GM21360 (cell line): ENCODE results near the gene ADGRD1.
"Not testable (repeated sequence)": the region's sequence is repeated elsewhere in the genome, so short reads cannot be mapped to it uniquely, and the experiment has no call there.

Source experiments
- ATAC-seq: cut with Tn5 transposase; IDR thresholded peaks from one replicate; pipeline ENCODE4 v1.9.1; 2021; ENCODE audit warnings: mild to moderate bottlenecking, moderate library complexity; ENCODE audit not compliant: unreplicated experiment

ADGRD1 gene

DNA sequence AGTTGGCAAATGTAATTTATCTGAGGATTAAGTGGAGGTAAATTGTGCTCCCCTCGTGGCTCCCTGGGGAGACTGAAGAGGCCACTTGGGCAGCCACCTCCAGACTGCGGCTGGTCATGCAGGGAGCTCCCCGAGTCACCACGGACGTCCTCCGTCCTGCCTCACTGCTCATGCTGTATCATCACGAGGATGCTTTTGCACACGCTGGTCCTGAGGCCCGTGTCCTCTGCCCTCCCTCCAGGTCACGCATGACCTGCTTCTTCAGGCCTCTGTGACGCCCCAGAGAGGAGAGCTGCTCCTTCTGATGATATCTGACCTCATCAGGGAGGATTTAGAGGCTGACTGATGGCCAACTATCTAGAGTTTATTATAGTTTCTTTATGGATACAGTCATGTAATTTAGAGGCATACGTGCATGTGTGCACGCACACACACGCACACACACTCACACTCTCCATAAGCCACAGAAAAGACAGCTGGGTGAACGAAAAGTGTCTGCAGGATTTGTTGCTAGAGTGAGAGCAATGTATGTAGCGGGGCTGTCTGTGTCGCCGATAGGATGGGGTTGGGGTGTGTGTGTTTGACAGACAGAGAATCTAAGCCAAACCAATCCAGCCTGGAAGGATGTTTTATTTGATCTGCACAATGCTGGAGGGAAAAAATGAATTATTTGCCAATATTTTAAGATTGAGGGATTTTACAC is 160.0 kb downstream of the ADGRD1 start:
- no peak for ATAC-seq

DNA sequence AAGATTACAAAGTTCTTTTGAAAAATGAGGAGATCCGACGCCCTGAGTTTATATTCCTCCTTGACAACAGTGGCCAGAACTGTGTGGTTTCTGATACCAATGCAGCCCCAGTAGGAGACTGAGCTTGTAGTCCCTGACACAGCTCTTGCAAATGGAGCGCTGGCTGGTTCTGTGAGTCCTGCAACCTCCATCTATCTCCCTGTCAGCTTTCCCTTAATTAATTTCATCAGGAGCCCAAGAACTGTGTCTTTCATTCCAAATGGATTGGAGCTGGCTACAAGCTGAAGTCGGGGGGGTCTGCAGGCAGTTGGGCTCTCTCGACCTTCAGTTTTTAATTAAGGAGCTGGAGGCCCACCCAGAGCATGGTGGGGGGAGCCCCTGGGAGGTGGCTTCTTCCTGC is 160.6 kb downstream of the ADGRD1 start:
- no peak for ATAC-seq

DNA sequence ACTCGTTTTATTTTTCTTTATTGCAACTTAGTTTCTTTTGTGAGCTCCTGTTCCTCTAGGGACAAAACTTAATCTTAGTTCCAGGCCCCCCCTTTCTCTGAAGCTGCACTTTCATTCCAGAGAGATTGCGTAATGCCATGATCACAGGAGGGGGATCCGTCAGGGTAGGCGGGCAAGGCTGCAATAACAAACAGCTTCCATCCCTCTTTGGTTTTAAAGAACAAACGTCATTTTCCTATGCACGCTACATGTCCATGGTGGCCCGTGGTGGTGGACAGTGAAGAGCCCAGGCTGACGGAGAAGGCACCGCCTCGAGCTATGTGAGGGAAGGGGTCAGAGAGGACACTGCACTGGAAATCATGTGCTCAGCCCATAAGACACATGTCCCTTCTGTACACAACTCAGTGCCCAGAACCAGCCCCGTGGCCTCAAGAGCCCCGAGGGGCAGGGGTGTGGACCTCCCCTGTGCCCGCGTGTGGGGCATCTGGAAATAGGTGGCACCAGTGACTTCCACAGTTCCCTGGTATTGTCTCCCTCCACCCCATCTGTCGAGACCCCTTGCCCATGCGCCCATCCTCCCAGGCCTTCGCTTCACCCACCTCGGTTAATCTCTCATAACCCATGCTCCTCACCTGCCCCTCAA is 161.4 kb downstream of the ADGRD1 start:
- ATAC-seq, result no peak

DNA sequence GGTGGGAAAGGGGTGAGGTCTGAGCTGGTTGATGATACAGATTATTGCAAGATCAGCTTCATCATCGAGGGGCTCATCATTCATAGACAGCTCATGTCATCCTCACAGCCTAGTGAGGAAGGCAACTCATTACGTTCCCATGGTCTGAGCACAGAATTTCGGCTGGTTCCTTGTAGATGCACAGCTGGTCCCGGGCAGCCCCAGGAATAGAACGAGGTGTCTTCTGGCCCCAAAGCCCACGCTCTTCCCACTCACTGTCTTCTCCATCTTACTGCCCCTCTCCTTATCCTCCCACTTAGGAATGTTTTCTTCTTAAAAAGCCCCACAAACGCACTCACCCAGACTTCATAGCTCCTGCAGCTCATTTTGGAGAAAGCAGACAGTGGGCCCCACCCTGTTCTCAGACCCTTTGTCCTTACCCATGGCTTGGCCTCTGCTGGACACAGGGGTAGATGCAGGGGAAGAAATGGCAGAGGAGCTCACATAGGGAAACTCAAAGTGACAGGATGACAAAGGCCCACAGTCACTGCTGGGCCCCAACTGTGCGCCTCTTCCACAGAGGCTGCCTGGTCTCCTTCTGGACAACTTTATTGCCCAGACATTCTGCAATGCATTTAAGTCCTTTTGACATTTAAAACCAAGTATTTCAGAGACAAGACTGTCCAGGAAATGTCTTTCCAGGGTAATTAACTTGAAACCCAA is 162.2 kb downstream of the ADGRD1 start:
- no peak for ATAC-seq

DNA sequence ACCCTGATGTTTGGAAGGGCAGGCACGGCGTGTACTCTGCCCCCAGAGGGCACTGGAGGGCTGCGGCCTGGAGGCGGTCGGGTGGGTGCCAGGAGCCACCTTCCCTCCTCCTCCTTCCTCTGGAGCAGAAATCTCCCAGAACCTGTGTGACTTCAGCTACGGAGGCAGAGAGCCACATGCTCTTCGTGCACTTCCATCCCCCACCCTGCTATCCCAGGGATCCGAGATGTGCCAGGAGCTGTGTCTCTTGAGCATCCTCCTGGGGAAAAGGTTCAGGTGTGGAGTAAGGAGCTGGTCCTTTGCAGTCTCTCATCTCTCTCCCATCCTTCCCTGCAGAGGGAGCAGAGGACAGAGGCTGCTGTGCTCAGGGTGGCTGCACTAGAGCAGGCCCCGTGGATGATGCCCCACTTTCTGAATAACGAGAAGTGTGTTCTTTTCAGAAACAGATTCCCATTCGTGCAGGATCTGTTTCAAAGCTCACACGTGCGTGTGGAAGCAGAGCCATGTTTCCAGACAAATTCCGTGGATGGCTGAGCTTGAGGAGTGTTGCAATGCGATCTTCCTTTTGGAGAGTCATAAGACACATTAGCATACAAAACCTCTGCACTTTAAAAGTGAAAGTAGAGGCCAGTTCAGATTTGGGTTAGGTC is 162.9 kb downstream of the ADGRD1 start:
- no peak for ATAC-seq

DNA sequence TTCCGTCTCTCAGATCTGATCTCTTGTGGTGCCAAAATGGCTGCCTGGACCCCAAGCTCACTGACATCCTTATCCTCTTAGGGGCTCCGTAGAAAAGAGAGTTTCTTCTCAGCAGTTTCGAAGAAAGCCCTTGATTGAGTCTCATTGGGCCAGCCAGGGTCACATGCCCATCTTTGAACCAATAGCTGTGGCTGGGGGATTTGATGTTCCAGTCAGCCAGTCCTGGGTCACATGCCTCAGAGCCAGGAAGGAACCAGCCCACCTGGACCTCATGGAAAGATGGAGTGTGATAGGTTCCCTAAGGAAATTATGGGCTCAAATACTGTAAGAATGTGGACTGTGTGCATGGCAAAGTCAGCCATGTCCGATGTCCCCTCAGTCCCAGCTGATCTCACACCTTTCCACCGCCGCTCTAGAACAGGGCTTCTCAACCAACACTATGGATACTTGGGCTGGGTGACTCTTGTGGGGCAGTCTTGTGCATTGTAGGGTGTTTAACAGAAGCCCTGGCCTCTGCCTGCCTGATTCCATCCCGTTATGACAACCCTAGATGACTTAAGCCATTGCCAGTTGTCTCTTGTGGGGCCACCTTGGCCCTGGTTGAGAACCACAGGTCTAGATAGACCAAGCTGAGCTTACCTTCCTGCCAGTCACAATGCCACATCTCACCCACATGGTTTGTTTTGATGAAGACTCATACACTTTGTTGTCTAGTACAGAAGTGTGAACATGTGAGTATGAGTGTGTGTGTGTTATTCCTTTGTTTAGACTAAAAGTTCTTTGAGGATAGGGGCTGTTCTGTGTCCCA is 163.9 kb downstream of the ADGRD1 start:
- no peak for ATAC-seq

DNA sequence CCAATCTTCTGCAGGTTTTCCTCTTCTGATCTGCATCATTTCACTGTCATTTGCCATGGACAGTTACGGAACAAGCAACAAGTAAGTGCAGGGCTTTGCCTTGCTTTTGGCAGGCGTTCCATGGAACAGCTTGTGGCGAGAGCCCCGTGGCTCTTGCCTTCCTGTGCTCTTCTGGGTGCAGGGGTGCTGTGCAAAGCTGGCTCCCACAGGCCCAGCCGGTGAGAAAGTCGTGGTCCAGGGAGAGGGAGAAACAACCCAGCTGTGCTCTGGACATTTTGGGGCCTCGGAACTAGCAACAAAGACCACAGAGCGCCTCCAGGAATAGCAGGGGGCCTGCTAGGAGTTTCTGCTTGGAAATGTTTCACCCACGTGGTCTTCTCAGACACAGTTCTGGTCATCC is 164.7 kb downstream of the ADGRD1 start:
- ATAC-seq, result no peak

DNA sequence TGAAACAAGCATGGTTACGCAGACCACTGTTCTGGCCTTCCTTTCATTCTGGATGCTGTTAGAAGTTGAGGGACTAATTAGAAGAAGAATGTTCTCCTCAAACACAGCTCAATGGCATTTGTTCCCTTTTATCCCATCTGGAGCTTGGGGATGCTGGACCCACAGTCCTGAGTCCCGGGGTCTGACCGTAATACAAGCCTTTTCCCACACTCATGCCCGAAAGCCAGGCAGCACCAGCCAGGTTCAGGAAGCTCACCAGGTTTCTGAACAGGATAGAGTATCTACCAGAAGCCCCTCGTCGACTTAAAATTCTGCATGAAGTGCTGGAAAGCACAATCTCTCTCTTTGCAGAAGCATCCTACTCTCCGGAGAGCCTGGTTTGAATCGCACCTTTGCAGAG is 165.6 kb downstream of the ADGRD1 start:
- not testable (repeated sequence) for ATAC-seq

DNA sequence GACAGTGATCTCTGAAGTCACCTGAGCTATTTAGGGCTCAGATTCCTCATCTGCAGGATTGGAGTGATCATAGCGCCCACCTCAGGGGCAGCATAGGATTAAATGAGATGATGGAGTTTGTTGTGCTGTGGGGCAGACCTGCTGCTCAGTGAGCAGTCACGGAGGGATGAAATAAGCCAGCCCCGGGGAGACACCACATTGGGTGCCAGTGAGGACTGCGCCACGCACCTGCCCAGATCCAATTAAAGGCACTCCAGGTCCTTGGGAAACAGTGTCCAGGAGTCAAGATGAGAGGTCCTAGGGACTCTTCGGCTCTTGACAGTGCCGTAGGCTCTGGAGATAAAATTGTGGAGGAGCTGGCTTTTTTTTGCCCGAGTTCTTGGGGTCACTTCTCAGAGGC is 166.2 kb downstream of the ADGRD1 start:
- ATAC-seq, result no peak

DNA sequence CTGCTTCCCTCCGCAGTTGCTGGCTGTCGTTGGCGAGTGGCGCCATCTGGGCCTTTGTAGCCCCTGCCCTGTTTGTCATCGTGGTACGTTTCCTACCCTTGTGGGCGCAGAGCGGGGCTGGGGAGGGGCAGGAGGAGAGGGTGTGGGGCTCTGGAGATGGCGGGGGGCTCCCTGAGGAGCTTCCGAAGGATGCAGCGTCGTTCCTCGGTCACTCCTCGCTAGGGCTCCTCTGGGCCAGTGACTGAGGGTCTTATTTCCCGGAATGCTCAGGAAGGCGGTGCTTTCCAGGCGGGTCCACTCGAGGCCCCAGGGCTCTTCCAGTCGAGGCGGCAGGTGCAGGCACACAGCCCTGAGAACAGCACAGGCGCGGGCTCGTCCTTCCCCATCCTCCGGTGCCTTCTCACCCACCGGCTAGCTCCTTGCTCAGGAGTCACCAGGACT is 167.1 kb downstream of the ADGRD1 start:
- no peak for ATAC-seq

DNA sequence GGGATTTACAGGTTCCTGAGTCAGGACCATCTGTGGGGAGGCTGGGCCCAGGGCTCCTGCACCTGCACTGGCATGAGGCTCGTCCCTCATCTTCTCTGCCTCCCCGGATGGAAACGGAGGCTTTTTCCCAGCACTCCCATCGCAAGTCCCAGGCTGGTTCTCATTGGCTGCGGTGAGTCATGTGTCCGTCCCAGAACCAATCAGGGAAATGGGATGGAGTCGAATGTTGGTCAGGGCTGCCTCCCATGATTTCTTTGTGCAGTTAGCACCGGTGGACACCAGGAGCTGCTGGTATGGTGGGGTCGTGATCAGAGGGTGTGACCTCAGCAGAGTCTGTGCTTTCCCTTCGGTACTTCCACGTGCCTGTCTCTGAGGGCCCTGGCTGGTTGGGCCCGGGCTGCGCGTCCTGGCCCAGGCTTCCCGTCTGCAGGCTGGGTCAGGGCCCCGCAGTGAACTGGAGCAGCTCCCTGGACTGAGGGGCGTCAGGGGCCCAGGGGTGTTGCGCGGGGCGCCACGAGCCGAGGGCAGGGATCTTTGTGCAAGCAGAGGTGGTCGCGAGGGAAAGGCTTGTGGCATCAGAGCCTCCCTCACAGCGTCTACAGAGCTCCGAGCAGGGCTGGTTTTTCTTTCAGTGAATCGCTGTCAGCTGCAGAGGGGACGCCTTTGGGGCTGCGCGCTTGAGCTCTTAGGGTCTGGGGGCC is 168.1 kb downstream of the ADGRD1 start:
- no peak for ATAC-seq

DNA sequence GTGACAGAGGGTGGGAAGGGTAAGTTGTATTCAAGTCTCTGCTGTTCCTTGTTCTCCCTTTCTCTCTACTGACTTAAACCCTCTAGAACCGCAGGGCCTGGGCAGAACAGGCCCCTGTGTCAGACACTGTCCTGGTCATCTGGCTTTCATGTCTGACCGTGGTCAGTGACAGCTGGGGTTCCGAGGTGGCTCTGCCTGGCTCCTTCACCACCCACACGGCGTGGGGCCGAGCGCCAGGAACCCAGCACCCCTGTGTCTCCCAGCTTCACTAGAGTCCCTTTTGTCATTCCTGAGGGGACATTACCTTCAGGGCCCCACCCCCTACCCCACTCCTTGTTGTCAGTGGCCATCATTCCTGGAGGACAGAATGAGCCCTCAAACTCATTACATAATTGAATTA is 168.9 kb downstream of the ADGRD1 start:
- no peak for ATAC-seq

DNA sequence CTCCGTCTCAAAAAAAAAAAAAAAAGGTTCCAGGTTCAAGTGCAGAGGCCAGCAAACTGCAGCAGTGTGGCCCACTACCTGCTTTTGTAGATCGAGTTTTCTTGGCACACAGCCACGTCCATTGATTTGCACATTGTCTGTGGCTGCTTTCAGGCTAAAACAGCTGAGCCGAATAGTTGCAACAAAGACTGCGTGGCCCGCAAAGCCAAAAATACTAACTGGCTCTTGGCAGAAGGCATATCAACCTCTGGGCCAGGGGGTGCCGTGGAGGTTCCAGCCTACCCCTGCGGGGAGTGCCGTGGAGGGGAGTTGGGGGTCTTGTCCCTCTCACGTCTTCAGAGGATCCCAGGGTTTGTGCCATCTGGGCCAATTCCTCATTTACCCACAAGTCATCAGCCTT is 170.1 kb downstream of the ADGRD1 start:
- no peak for ATAC-seq

DNA sequence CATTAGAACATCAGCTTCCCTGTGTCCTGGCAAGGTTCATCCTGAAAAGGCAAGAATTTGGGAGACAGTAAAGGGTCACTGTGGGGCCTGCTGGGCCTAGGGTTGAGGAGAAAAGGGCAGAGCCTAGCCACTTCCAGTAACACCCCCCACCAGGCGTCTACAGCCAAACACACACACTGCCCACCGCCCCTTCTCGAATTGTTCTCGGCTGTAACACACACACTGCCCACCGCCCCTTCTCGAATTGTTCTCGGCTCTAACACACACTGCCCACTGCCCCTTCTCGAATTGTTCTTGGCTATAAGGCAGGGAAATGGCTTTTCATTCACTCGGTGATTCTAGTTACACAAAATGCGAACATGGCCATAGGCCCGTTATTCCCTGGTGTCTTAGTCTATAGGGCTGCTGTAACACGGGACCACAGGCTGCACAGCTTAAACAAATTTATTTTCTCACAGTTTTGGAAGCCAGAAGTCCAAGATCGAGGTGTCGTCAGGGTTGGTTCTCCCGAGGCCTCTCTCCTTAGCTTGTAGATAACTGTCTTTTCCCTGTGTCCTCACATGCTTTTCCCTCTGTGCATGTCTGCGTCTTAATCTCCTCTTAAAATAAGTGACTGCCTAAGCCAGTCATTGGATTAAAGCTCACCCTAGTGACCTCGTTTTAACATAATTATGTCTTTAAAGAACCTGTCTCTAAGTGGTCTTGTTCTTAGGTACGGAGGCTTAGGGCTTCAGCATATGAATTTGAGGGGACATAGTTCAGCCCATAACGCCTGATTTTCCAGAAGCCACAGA is 171.0 kb downstream of the ADGRD1 start:
- ATAC-seq, result no peak

DNA sequence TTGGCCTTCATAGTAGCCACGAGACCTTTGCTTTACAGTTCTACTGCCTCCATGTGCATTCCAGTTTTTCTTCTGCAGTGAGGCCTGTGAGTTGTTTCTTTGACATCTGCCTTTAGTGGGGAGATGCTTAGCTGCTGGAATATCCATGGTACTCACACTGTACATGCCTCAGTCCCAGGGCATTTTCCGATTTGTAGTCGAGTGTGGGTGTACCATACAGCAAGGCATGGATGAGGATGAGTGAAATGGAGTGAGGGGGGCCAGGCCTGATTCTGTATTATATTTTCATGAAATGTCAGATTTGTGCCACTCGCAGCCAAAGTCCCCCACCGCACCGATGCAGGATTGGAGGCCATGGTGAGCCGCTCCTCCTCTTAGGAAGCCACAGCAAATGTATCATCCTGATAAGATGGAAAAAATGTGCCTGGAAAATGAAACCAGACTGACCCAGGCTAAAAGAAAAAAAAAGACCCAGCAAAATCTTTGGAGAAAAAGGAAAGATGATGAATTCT is 173.0 kb downstream of the ADGRD1 start:
- no peak for ATAC-seq

DNA sequence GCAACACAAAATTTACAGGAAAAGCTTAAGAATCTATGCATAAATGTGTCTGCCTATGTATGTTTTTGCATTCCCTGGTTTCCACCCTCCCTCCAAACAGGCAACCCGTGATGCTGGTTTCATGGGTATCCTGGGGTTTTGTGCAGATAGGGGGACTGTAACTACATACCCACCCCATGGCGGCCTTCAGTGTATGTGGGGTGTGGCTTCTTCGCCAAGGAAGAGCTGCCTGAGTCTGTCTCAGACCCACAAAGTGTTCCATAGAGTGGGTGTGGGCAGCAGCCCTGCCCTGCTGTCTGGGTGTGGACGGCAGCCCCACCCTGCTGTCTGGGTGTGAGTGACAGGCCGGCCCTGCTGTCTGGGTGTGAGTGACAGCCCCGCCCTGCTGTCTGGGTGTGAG is 174.8 kb downstream of the ADGRD1 start:
- ATAC-seq, result no peak

DNA sequence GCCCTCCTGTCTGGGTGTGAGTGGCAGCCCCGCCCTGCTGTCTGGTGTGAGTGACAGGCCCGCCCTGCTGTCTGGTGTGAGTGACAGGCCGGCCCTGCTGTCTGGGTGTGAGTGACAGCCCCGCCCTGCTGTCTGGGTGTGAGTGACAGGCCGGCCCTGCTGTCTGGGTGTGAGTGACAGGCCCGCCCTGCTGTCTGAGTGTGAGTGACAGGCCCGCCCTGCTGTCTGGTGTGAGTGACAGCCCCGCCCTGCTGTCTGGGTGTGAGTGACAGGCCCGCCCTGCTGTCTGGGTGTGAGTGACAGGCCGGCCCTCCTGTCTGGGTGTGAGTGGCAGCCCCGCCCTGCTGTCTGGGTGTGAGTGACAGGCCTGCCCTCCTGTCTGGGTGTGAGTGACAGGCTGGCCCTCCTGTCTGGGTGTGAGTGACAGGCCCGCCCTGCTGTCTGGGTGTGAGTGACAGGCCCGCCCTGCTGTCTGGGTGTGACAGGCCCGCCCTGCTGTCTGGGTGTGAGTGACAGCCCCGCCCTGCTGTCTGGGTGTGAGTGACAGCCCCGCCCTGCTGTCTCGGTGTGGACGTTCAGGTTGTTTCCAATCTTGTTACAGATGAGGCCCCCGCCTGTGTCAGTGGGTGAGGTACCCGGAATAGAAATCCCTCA is 175.4 kb downstream of the ADGRD1 start:
- not testable (repeated sequence) for ATAC-seq

DNA sequence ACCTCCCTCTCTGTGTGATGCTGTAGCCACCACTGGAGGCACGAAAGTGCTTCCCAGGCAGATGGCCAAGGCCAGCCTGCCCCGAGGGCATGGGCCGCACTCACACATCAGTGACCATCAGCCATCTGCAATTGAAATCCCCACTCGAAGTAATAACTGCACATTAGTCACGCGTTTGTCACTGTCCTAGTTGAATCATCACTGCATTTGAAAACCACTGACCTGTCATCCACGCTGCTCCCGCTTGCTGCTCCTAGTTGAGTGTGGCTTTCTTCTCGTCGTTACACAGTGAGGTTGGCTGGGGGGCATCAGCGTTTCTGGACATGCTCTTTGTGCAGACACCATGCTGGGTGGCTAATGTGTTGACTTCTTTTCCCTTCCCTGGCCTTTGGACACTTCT is 176.1 kb downstream of the ADGRD1 start:
- ATAC-seq, result no peak
